GM12801 (cell line): ENCODE measurements around the gene PIGM.

Source experiments
- TF ChIP-seq, protein P1 (sequence below): IDR thresholded peaks from one replicate; pipeline ENCODE4 v1.5.1; 2011; ENCODE audit warnings: control low read depth; ENCODE audit not compliant: insufficient read length; ENCODE audit errors: extremely low read depth

PIGM gene

DNA sequence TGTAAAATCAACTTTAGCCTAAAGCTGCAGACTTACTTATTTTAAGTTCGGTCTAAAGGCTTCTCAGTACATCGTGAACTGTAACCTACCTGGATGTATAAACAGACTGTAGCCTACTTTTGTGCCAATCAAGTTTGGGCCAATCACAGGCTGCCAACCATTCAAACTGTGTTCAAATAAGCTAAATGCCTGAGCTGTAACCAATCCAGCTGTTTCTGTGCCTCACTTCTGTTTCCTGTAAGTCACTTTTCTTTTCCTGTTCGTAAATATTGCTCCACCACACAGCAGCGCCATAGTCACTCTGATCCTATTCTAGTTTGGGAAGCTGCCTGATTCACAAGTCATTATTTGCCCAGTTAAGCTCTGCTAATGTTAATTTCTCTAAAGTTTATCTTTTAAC lies 40.3 kb downstream of the PIGM start:
- TF ChIP-seq, protein P1, sequence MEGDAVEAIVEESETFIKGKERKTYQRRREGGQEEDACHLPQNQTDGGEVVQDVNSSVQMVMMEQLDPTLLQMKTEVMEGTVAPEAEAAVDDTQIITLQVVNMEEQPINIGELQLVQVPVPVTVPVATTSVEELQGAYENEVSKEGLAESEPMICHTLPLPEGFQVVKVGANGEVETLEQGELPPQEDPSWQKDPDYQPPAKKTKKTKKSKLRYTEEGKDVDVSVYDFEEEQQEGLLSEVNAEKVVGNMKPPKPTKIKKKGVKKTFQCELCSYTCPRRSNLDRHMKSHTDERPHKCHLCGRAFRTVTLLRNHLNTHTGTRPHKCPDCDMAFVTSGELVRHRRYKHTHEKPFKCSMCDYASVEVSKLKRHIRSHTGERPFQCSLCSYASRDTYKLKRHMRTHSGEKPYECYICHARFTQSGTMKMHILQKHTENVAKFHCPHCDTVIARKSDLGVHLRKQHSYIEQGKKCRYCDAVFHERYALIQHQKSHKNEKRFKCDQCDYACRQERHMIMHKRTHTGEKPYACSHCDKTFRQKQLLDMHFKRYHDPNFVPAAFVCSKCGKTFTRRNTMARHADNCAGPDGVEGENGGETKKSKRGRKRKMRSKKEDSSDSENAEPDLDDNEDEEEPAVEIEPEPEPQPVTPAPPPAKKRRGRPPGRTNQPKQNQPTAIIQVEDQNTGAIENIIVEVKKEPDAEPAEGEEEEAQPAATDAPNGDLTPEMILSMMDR, result no peak

GRCh38 chr1:159990005-159990404 lies 41.8 kb downstream of the PIGM start:
- TF ChIP-seq, protein P1, result no peak

GRCh38 chr1:159989581-159989980 lies 42.2 kb downstream of the PIGM start:
- TF ChIP-seq, protein P1, result no peak

- TF ChIP-seq, protein P1, result no peak
These were observed 43.8 kb downstream of the PIGM start for GRCh38 chr1:159988006-159988405.

- TF ChIP-seq, protein P1, result no peak
These were observed 44.6 kb downstream of the PIGM start for GRCh38 chr1:159987186-159987585.

DNA sequence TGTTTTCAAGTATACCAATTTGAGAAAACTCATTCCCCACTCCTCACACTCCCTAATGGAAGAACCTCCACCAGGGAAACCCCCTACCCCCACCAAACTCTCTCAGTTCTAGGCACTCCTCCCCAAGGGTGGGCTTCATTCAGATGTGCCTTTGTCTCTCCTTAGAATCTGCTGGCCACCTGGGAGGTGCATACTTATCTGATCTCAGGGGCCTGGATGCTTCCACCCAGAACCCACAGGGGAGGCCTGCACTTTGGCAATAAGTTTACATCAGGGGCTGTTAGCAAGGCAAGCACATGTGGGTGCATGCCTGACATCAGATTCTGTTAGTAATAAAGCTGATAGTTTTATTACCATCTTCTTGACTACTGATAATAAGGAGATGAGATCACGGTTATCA lies 45.3 kb downstream of the PIGM start:
- TF ChIP-seq, protein P1, result no peak

DNA sequence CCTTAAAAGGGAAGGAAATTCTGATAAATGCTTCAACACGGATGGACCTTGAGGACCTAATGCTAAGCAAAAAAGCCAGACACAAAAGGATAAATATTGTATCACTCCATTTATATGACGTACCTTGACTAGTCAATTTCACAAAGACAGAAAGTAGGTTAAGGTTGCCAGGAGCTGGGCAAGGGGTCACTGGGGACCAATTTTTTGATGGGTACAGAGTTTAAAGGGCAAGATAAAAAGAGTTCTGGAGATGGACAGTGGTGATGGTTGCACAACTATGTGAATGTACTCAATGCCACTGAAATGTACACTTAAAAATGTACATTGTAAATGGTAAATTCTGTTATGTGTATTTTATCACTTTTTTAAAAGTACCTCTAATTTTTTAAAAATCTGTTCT lies 45.7 kb downstream of the PIGM start:
- TF ChIP-seq, protein P1, result no peak

DNA sequence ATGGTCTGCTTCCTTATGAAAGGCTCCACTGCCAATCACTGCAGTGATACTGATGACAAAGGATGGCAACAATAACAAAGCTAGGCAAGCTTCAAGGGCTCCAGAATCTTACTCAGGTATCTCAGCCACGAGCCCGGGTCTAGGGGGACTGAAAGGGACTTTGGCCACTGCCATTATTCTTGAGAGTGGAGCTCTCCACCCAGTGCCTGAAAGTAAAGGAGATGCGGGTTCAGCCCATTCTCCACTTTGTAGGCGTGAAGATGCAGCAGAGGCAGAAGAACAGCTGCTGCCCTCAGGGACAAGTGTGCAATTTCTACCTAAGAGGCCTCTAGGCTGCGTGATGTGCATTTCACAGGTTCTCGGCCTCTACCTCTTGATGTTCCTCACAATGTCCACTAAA lies 46.3 kb downstream of the PIGM start:
- TF ChIP-seq, protein P1, result no peak
